GM19468 (cell line): ENCODE data around the gene ZNF730.
"Not testable (repeated sequence)": the region's sequence is repeated elsewhere in the genome, so short reads cannot be mapped to it uniquely, and the experiment has no call there.

ENCODE experiments used
- ATAC-seq: cut with Tn5 transposase; IDR thresholded peaks from one replicate; pipeline ENCODE4 v1.9.1; 2021; ENCODE audit warnings: mild to moderate bottlenecking, moderate library complexity, moderate number of reproducible peaks; ENCODE audit not compliant: unreplicated experiment; ENCODE audit errors: extremely low read depth

ZNF730 gene

DNA sequence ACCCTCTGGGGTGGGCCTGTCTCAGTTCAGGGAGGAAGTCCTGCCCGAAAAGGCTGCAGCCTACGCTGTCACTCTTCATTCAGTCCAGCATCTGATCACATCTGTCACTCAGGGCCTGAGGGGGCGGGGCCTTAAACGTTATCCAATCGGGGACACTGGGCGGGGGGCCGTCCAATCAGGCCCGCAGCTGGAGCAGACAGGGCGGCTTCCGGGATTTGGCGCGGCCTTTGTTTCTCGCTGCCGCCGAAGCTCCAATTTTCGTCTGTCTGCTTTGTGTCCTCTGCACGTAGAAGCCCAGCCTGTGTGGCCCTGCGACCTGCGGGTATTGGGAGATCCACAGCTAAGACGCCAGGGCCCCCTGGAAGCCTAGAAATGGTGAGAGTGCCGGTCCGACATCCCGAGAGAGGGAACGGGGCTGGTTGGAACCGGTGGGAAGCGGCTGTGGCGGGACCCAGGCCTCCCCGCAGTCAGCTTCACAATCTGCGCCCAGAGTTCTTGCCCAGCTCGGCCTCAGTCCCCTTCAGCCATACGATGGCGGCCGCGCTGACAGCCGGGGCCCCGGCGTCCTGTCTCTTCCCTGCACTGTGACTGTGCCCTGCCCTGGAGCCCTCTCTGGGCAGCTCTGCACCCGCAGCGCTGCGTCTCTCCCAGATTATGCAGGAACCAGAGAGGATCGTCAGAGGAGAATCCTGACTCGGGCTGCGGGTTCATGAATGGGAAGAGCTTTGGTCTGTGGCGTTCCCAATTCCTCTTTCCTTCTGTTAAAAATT lies at the start of gene ZNF730:
Gene ZNF730 (plus strand): TSS at position 224 of the 770 bp plus-strand sequence. CDS start 149 bp downstream, at position 373.
- ATAC-seq = peak; percentile 57

DNA sequence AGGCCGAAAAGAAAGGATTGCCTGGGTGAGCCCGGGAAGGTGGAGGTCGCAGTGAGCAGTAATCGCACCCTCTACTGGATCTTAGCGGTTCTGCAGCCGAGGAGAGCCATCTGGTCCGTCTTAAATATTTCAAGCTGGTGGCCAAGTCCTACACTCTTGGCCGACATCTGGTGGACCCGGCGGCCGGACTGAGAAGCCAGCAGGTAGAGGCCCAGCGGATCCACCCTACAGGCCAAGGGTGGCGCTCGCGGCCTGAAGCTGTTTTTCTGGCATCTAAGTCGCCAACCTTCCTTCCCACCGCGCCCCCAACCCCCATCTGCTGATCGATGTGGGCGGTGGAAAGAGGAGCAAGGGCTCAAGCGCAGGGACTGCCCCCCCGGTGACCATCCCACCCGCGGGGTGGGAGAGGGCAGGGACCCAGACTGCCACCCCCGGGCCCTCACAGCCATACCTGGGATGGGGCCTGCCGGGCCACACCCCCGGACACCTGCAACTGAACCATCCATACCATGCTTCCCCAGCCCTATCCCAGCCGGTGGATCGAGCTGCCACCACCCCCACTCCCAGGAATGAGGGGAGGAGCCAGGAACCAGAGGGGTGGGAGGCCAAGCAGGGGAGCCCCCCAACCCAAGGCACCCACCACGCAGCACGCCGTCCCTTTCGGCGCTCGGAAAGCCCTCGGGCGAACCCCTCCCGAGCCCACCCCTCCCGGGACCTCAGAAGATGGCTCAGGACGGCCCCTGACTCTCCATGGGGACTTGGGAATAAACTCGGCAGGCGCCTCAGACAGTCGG lies 46.3 kb upstream of the ZNF730 start:
- ATAC-seq = no peak

DNA sequence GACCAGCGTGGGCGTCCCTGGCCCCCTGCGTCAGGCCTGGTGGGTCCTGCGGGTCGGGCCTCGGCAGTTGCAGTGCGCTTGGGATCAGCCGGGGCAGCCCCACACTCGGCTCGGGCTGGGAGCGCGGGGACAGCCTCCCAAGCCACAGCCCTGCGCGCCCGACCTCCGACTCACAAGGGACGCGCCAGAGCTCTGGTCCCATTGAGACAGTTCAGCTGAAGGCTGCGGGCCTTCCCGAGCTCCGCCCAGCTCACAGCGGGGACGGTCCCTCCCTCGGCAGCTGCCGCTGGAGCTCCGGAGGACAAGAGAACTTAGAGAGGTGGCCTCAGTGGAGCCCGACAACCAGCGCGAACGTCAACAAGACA lies 45.7 kb upstream of the ZNF730 start:
- ATAC-seq = no peak

DNA sequence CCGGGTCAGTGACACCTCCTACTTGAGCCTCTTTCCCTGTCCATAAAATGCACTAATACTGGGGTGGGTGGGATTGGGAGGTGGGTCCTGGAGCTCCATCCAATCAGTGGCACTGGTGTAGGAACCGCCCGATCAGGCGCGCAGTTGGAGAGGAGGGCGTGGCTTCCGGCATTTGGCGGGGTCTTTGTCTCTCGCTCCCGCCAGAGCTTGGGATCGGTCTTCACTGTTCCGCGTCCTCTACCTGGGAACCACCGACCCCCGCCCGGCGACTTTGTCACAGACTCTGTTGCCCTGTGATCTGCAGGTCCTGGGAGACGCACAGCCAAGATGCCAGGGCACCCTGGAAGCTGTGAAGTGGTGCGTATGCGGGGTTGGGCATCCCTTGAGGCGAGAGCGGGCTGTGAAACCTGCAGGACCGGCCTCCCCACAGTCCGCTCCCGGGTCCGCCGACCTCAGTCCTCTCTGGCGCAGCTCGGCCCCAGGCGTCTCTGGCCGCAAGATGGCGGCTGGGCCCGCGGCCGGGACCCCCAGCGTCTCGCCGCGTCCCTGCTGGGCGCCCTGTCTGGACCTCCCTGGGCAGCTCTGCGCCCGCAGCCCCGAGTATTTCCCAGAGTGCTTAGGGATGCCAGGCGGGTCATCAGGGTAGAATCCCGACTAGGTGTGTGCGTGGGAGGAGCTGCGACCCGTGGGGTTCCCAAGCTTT lies 41.6 kb upstream of the ZNF730 start:
- no peak for ATAC-seq

DNA sequence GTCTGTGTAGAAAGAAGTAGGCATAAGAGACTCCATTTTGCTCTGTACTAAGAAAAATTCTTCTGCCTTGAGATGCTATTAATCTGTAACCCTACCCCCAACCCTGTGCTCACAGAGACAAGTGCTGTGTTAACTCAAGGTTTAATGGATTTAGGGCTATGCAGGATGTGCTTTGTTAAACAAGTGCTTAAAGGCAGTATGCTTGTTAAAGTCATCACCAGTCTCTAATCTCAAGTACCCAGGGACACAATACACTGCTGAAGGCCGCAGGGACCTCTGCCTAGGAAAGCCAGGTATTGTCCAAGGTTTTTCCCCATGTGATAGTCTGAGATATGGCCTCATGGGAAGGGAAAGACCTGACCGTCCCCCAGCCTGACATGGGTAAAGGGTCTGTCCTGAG lies 39.0 kb upstream of the ZNF730 start:
- not testable (repeated sequence) for ATAC-seq

DNA sequence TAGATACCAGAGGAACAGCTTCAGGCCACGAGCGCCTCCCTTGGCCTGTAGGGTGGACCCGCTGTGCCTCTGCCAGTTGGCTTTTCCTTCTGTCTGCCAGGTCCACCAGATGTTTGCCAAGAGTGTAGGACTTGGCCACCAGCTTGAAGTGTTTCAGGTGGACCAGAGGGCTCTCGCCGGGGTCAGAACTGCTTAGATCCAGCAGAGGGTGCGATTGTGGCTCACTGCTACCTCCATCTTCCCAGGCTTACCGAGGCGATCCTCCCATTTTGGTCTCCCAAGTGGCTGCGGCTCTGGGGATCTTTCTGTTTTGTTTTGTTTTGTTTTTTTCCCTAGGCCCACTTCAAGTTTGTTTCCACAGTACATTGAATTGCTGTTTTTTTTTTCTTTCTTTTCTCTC lies 23.0 kb upstream of the ZNF730 start:
- ATAC-seq = no peak

DNA sequence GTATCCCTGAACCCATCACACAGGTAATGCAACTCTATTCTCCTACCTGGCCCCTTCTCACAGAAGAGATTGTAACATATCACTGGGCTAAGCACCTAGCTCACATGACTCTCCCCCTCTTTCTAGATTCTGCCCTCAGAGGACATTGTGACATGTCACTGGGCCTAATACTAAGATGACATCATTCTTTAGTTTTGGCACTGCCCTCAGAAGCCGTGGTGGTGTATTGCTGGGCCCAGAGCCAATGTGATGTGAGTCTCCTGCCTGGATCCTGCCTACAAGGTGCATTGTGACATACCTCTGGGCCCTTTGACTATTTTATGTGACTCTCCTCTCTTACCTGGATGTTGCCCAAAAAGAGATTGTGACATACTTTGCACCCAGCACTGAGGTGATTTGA lies 21.4 kb upstream of the ZNF730 start:
- ATAC-seq = no peak

DNA sequence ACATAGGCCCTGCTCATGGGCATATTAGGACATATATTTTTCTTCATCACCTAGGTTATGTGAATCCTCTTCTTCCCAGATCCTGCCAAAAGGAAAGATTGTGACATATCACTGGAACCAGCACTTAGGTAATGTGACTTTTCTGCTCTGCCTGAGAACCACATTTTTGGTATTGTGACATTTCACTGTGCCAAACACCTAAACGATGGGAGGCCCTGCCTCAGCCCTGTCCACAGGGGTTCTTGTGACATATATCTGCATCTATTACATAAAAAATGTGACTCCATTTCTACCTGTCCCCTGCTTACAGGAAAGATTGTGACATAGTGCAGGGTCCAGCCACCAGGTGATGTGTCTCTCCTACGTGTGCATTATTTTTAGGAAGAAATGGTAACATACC lies 18.5 kb upstream of the ZNF730 start:
- no peak for ATAC-seq

DNA sequence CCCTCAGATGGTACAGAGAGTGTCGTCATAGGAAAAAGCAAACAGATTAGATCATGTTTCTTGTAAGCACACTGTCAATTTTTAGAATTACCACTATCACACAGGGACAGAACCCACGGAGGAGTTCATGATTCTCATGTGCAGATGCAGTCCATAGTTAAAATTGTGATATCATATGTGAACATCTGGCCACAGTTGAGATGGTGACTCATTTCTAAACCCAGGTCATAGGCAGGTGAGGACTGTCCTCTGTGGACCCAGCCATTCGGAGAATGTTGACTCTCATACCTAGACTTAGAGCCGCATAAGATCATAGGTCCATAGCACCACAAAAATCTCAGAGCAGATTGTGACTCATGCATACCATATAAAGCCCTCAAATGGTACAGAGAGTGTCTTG lies 17.8 kb upstream of the ZNF730 start:
- ATAC-seq = no peak

DNA sequence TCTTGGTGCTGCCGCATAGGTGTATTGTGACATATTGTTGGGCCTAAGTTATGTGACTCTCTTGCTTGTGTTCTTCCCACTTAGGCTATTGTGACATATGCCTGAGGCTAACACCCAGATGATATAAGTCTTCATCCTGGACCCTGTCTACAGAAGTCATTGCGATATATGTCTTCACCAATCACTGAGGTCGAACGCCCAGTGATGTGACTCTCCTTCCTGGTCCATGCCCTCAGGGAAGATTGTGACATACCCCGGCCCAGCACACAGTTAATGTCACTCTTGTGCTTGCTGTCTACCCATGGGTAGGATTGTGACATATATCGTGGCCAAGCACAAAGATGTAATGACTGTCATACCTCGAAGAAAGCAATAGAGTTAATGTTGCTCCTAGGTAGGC lies 16.9 kb upstream of the ZNF730 start:
- ATAC-seq = no peak

DNA sequence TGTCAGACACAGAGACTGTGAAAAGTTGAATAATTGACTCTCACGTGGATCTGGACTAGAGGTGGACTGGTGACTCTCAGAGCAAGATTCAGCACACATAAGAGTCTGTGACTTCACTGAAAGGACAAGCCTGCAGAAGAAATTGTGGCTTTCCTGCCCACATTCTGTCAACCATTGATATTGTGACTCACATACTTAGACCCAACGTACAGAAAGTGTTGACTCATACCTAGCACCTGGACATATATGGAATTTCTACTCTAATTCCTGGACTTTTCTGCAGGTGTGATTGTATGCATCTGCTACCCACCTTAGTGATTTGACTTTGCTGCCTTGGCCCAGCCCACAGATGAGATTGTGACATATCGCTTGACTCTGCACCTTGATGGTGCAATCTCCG lies 15.6 kb upstream of the ZNF730 start:
- no peak for ATAC-seq

DNA sequence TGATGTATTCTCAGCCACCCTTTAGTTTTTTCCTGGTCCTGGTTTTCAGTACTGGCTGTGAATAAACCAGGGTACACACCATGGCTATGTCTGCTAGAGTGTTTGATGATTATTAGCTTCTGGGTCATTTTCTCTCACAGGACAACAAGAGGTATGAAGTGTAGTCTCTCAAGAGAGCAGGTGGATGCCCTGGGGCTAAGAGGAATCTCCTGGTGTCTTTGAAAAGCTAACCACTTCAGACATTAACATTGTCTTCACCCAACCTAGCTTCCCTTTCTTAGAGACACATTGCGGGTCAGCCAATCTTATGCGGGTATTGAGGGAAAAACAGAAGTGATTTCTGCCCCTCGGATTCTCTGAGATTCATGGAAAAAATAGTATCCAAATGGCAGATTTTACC lies 1.6 kb downstream of the ZNF730 start:
- ATAC-seq = no peak

DNA sequence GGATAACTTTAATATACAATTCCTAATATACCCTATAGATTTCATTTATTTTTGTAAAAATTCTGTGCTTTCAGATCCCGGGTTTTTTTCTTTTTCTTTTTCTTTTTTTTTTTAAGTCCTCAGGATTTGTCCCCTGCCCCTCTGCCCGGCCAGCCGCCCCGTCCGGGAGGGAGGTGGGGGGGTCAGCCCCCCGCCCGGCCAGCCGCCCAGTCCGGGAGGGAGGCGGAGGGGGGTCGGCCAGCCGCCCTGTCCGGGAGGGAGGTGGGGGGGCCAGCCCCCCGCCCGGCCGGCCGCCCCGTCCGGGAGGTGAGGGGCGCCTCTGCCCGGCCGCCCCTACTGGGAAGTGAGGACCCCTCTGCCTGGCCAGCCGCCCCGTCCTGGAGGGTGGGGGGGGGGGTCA lies 17.4 kb downstream of the ZNF730 start:
- ATAC-seq = not testable (repeated sequence)

DNA sequence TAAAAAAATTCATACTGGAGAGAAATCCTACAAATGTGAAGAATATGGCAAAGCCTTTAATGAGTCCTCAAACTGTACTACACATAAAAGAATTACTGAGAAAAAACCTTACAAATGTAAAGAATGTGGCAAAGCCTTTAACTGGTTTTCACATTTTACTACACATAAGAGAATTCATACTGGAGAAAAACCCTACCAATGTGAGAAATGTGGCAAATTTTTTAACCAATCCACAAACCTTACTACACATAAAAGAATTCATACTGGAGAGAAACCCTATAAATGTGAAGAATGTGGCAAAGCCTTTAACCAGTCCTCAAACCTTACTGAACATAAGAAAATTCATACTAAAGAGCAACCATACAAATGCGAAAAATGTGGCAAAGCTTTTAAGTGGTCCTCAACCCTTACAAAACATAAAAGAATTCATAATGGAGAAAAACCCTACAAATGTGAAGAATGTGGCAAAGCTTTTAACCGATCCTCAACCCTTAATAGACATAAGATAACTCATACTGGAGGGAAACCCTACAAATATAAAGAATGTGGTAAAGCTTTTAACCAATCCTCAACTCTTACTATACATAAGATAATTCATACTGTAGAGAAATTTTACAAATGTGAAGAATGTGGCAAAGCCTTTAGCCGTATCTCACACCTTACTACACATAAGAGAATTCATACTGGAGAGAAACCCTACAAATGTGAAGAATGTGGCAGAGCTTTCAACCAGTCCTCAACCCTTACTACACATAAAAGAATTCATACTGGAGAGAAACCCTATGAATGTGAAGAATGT lies 29.0 kb downstream of the ZNF730 start:
- no peak for ATAC-seq

DNA sequence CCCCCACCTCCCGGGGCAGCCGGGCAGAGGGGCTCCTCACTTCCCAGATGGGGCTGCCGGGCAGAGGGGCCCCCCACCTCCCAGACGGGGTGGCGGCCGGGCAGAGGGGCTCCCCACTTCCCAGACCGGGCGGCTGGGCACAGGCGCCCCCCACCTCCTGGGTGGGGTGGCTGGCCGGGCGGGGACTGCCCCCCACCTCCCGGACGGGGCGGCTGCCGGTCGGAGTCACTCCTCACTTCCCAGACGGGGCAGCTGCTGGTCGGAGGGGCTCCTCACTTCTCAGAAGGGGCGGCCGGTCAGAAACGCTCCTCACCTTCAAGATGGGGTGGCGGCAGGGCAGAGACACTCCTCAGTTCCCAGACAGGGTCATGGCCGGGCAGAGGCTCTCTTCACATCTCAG lies 43.9 kb downstream of the ZNF730 start:
- ATAC-seq = no peak

DNA sequence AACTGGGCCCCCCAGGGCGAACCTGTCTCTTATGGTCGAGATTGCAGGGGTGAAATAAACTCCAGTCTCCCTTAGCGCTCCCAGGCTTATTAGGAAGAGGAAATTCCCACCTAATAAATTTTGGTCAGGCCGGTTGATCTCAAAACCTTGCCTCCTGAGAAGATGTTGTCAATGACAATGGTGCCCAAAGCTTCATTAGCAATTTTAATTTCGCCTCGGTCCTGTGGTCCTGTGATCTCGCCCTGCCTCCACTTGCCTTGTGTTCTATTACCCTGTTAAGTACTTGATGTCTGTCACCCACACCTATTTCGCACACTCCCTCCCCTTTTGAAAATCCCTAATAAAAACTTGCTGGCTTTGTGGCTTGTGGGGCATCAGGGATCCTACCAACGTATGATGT lies 51.5 kb downstream of the ZNF730 start:
- ATAC-seq = not testable (repeated sequence)

DNA sequence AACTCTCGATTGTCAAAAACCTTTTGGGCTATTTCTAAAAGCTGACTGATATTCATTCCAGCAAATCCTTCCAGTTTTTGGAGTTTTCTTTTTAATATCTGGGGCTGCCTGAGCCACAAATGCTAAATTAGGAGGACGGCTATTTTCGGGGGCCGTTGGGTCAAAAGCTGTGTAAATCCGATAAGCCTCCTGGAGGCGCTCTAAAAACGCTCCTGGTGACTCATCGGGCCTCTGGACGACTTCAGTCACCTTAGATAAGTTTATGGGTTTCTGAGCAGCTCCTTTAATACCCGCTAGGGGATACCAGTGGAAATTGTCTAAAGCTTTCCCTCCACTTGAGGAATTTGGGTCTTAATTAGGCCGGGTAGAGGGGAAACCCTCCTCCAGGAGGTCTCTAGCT lies 66.4 kb downstream of the ZNF730 start:
- no peak for ATAC-seq

DNA sequence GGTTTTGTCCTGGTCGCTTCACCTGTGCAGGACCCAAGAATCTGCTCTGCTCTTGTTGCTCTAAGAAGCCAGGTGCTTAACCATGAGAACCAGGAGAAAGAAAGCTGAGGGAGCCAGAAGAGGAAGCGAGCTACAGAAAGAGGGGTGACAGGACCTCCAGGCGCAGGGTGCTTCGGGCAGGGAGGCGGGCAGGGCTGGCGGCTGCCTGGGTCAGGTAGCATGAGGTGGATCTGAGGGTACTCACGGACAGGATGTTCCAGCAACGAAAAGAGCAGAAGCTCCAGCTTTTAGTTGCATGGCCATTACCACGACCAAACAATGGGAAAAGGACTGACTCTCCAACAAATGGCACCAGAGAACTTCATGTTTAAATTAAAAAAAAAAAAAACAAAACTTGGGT lies 73.5 kb downstream of the ZNF730 start:
- no peak for ATAC-seq
